Right ventricle myocardium inferior (tissue), 1 donor: ENCODE measurements around the gene EIF3K. TPM values are rescaled to one million over a fixed set of nuclear protein-coding genes. Genes with fewer than 3 reads are reported as not detected.

ENCODE experiments used
- ATAC-seq: fragments of 200-7000 bp; cut with Tn5 transposase; one replicate; pipeline ENCODE4 v1.9.1; 2020; ENCODE audit warnings: mild to moderate bottlenecking, moderate library complexity
- DNase-seq: peaks from one replicate; pipeline ENCODE4 v3.0.0; 2021; ENCODE audit errors: missing footprints
- intact Hi-C: fragments of 100-400 bp; cut with DNase I; formaldehyde crosslinking; loops from one replicate; pipeline ENCODE4 v1.11.0; 2022
- total RNA-seq: library from RNA; stranded (reverse); fragmentation: NEBNext Ultra II Directional; extraction: Animal tissue kit (Norgen Biotek cat#: 25700); gene quantifications from one replicate; pipeline ENCODE4 v1.2.1, GENCODE V29; 2021
- donor health status: DM: no; HTN: yes; CAD: no; lungs with severe emphysema.

Gene EIF3K
- total RNA-seq, 1 donor from 2014 or later = 660 TPM

GRCh38 chr19:38661136-38661535, 42.1 kb downstream of the EIF3K start:
- no peak for ATAC-seq
- intact Hi-C loops = no loop called here

GRCh38 chr19:38661996-38662395, 43.0 kb downstream of the EIF3K start:
- DNase-seq (no peak), ATAC-seq (no peak)
- intact Hi-C loops = no loop called here

More at GRCh38 chr19:38661136-38661535, 42.1 kb downstream of the EIF3K start:
- no peak for DNase-seq

- intact Hi-C loops = no loop called here
- DNase-seq (no peak), ATAC-seq (no peak)
Observed at GRCh38 chr19:38662537-38663155, 43.7 kb downstream of the EIF3K start.

DNA sequence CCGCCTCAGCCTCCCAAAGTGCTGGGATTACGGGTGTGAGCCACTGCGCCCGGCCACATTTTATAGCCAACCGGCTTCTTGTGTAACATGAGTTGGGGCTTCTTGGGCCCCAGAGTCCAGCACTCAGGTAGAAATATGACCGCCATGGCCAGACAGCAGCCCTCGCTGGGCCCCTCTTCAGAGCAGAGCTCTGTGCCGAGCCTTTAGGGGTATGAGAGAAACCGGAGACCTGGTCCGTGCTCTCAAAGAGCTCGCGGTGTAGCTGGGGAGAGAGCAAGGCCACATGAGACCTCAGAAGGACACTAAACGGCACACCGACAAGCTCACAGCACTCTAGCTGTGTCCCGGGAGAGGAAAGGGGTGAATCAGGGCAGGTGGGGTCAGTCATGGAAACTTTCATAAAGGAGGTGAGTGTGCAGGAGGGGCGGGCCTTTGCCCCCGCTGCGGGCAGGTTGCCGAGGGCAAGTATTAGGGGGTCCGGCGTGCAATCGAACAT, 44.2 kb downstream of the EIF3K start:
- intact Hi-C loops = no loop called here
- DNase-seq = no peak
- no peak for ATAC-seq

DNA sequence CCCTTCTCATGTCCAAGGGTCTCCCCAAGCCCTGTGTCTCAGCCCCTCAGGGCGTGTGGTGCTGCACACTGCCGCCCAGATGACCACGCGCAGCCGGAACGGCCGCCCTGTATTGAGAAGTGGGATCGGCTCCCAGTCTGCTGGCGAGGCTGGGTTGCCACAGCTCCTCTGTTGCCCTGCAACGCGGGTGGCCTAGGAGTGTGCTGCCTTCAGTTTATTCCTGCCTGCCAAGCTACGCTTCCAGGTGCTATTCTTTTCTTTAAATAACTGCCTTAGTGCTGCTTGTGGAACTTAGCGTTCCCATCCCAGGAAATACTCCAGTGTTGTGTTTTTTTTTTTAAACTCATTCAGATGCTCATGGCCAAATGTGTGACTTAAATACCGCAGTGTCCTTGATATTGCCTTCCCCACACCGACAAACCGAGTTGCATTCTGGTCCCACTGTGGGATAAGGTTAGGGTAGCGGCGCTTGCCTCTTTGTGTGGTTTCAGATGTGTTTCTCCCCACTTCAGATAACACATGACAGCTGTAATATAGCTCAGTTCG, 45.0 kb downstream of the EIF3K start:
- ATAC-seq (peak; percentile 62), DNase-seq (peak; percentile 88)
- intact Hi-C loops = loop anchor here (2.0 kb wide), 1 partner anchor 15 kb away; no protein-coding TSS in a partner anchor

DNA sequence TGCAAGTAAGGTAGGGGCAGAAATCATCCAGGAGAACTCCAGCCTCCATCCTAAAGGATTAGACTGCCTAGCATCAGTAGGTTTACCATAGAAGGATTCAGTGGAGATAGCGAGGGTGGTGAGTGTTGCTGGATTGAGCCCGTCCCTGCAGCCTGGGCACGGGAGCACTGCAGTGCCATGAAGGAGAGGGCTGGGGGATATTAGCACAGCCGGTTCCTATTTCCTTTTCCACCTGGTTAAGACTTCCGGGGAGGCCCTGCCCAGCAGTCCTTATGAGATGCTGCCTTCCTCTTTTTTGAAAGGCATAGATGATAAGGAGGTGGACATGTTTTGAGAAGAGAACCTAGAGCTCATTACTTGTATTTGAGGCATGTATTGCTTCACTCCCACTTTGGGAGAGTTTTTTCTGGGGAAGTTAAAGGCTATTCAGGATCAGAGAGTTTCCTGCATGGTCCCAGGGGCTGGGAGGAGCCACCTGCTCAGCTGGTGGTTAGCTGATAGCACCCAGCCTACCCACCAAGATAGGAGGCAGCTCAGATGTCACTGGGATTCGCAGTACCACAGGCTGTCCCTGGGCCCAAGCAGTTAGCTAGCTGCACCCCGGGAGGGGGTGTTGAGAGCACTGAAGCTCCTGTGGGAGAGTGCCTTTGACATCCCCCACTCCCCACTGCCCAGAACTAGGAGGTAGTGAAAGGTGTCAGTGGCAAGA, 45.7 kb downstream of the EIF3K start:
- ATAC-seq (peak; percentile 39), DNase-seq (no peak)
- intact Hi-C loops = loop anchor here (2.0 kb wide), 1 partner anchor 16 kb away; no protein-coding TSS in a partner anchor

DNA sequence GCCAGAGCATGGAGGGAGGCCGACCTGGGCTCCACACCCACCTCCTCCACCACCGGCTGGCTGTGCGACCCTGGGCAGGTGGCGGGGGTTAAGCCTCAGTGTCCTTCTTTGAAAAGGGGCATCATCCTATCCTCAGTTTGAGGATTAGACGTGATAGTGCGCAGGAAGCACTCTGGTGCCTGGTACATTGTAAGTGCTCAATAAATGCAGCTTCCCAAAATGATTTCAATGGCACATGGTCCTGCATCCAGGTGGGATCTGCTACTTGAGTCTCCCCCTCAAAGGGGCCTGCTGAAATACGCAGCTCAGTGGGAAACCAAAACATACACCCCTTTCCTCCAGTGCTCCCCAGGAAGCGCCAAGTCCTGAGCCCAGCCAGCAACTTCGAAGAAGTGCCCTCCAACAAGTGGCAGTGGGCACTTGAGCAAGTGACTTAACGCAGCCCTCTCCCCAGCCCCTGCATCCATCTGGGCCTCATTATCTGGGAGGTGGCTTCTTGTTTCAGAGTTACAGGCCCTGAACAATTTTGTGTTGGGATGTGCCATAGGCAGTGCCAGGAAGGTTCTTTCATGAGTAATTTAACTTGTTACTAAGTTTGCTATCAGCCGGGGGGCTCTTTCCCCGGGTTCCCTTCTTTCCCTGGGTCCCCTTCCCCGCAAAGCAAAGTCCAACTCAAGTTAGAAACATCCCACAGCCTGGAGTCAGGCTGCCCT, 46.4 kb downstream of the EIF3K start:
- DNase-seq (no peak), ATAC-seq (no peak)
- intact Hi-C loops = loop anchor here (2.0 kb wide), 1 partner anchor 17 kb away; no protein-coding TSS in a partner anchor

- intact Hi-C loops = loop anchor here (2.0 kb wide), 1 partner anchor 17 kb away; no protein-coding TSS in a partner anchor
- DNase-seq = no peak
- ATAC-seq = peak; percentile 59
Observed at GRCh38 chr19:38665950-38666662, 47.1 kb downstream of the EIF3K start.

GRCh38 chr19:38666663-38667511, 47.9 kb downstream of the EIF3K start:
- DNase-seq (no peak), ATAC-seq (peak; percentile 37)
- intact Hi-C loops = no loop called here

- DNase-seq = no peak
- no peak for ATAC-seq
- intact Hi-C loops = no loop called here
Observed at GRCh38 chr19:38667661-38668171, 48.7 kb downstream of the EIF3K start.

GRCh38 chr19:38669552-38669951, 50.6 kb downstream of the EIF3K start:
- intact Hi-C loops = no loop called here
- DNase-seq = no peak

GRCh38 chr19:38670921-38671398, 52.0 kb downstream of the EIF3K start:
- ATAC-seq = peak; percentile 27
- intact Hi-C loops = no loop called here
- no peak for DNase-seq

More at GRCh38 chr19:38669552-38669951, 50.6 kb downstream of the EIF3K start:
- ATAC-seq = no peak

DNA sequence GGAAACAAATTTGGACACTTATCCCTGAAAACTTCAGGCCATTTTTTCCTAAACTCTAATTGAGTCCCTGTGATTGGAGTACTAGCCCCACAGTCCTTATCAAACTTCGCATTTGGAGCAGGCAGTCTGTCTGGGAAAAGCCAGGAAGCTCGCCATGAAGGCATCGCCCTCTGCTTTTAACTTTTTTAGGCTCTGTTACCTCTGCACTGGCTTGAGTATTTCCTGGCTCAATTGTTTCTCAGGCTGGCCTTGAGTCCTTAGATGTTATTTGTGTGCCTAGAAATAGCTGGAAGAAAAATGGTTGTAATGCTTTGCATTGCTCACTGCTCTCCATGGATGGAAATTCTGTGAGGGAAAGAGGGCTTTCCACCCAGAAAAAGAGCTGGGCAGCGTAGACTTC, 52.7 kb downstream of the EIF3K start:
- intact Hi-C loops = no loop called here
- ATAC-seq (no peak), DNase-seq (no peak)

DNA sequence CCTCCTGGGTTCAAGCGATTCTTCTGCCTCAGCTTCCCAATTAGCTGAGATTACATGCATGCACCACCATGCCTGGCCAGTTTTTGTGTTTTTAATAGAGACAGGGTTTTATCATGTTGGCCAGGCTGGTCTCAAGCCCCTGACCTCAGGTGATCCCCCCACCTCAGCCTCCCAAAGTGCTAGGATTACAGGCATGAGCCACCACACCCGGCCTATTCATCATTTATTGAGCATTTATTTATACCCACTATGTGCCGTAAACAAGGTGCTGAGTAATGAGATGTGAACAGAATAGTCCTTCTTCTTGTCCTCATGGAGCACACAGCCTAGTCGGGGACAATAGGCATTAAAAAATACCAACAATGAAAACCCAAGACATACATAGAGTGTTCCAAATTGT, 54.0 kb downstream of the EIF3K start:
- no peak for DNase-seq
- intact Hi-C loops = no loop called here
- no peak for ATAC-seq

GRCh38 chr19:38674388-38675171, 55.6 kb downstream of the EIF3K start:
- no peak for DNase-seq
- intact Hi-C loops = no loop called here
- ATAC-seq = peak; percentile 77

DNA sequence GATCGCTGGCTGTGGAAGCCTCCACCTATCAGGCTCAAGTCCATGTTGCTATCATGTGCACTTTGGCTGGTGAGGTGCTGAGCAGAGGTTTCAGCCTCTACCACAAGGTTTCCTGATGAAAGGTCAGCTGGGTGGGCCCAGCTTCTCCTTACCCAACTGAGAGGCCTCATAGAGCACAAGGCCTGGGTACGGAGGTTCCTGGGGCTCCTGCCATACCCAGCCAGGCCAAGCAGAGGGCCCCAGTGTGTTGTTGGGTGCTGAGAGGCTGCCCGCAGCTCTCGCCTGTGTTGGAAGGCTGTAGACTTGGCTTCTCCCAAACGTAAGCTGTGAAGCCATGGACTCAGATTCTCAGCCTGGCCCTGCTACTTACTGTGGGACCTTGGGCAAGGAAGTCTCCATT, 56.6 kb downstream of the EIF3K start:
- DNase-seq (no peak), ATAC-seq (no peak)
- intact Hi-C loops = no loop called here
